H9 (cell line): ENCODE measurements around the gene BCKDHA. TPM values are rescaled to one million over a fixed set of nuclear protein-coding genes. Genes with fewer than 3 reads are reported as not detected.

Experiments used
- DNase-seq: peaks from one replicate; pipeline ENCODE4 v3.0.0-alpha.2; 2017
- H2AFZ ChIP-seq: one replicate; pipeline ENCODE4 v1.6.1; 2013; ENCODE audit warnings: mild to moderate bottlenecking, low read length, control low read depth, moderate library complexity
- H2AK5ac ChIP-seq: 2 replicates; pipeline ENCODE4 v1.6.1; 2013; ENCODE audit warnings: low read length, control low read depth, mixed read lengths; ENCODE audit not compliant: insufficient read length
- H2BK120ac ChIP-seq: one replicate; pipeline ENCODE4 v1.6.1; 2013; ENCODE audit warnings: low read depth, mild to moderate bottlenecking, low read length, control low read depth, inconsistent platforms; ENCODE audit not compliant: poor library complexity, severe bottlenecking
- H2BK12ac ChIP-seq: 2 replicates; pipeline ENCODE4 v1.6.1; 2013; ENCODE audit warnings: low read length, control low read depth, mixed read lengths, low read depth; ENCODE audit not compliant: insufficient read length
- H2BK15ac ChIP-seq: 2 replicates; pipeline ENCODE4 v1.6.1; 2013; ENCODE audit warnings: low read depth, low read length, control low read depth
- H2BK20ac ChIP-seq: one replicate; pipeline ENCODE4 v1.6.1; 2013; ENCODE audit warnings: low read depth, mild to moderate bottlenecking, low read length, control low read depth, inconsistent platforms; ENCODE audit not compliant: poor library complexity, severe bottlenecking
- H2BK5ac ChIP-seq: 2 replicates; pipeline ENCODE4 v1.6.1; 2013; ENCODE audit warnings: low read length, control low read depth, mixed read lengths; ENCODE audit not compliant: insufficient read length
- H3K14ac ChIP-seq: 2 replicates; pipeline ENCODE4 v1.6.1; 2013; ENCODE audit warnings: low read length, control low read depth; ENCODE audit not compliant: insufficient read depth
- H3K18ac ChIP-seq: 2 replicates; pipeline ENCODE4 v1.6.1; 2013; ENCODE audit warnings: low read depth, mild to moderate bottlenecking, mixed read lengths, low read length, control low read depth; ENCODE audit not compliant: insufficient read length
- H3K23ac ChIP-seq: 2 replicates; pipeline ENCODE4 v1.6.1; 2013; ENCODE audit warnings: low read length, control low read depth, mixed read lengths, low read depth; ENCODE audit not compliant: insufficient read length
- H3K23me2 ChIP-seq: 2 replicates; pipeline ENCODE4 v1.6.1; 2013; ENCODE audit warnings: low read depth, mild to moderate bottlenecking, mixed read lengths, low read length, control low read depth; ENCODE audit not compliant: insufficient read length, poor library complexity, severe bottlenecking
- H3K27ac ChIP-seq: 2 replicates; pipeline ENCODE4 v1.5.1; 2013; ENCODE audit warnings: low read length, control low read depth, mixed read lengths, low read depth; ENCODE audit not compliant: insufficient read length
- H3K27me3 ChIP-seq: 2 replicates; pipeline ENCODE4 v1.6.1; 2013; ENCODE audit warnings: low read length, control low read depth, inconsistent platforms; ENCODE audit not compliant: insufficient read depth
- H3K4ac ChIP-seq: 2 replicates; pipeline ENCODE4 v1.6.1; 2013; ENCODE audit warnings: low read depth, mild to moderate bottlenecking, control low read depth, inconsistent platforms, low read length, moderate library complexity
- H3K4me1 ChIP-seq: 2 replicates; pipeline ENCODE4 v1.6.1; 2013; ENCODE audit warnings: low read length, control low read depth, inconsistent platforms; ENCODE audit not compliant: insufficient read depth
- H3K4me2 ChIP-seq: 2 replicates; pipeline ENCODE4 v1.6.1; 2013; ENCODE audit warnings: low read length, control low read depth, mixed read lengths; ENCODE audit not compliant: insufficient read length, insufficient read depth
- H3K56ac ChIP-seq: 2 replicates; pipeline ENCODE4 v1.6.1; 2013; ENCODE audit warnings: low read depth, mild to moderate bottlenecking, mixed read lengths, low read length, control low read depth; ENCODE audit not compliant: insufficient read length
- H3K79me1 ChIP-seq: 2 replicates; pipeline ENCODE4 v1.6.1; 2013; ENCODE audit warnings: low read depth, mild to moderate bottlenecking, moderate library complexity, low read length, control low read depth, inconsistent platforms; ENCODE audit not compliant: insufficient read depth, poor library complexity, severe bottlenecking
- H3K79me2 ChIP-seq: 2 replicates; pipeline ENCODE4 v1.6.1; 2013; ENCODE audit warnings: low read length, control low read depth, inconsistent platforms; ENCODE audit not compliant: insufficient read depth
- H3K9ac ChIP-seq: 2 replicates; pipeline ENCODE4 v1.6.1; 2013; ENCODE audit warnings: low read length, control low read depth, mixed read lengths; ENCODE audit not compliant: insufficient read length; ENCODE audit errors: extremely low read depth
- H3K9me3 ChIP-seq: one replicate; pipeline ENCODE4 v1.6.1; 2013; ENCODE audit warnings: low read depth, low read length, inconsistent platforms; ENCODE audit not compliant: control insufficient read depth
- H3T11ph ChIP-seq: one replicate; pipeline ENCODE4 v1.6.1; 2013; ENCODE audit warnings: mild to moderate bottlenecking, low read length, control low read depth, inconsistent platforms
- H4K20me1 ChIP-seq: one replicate; pipeline ENCODE4 v1.6.1; 2013; ENCODE audit not compliant: control insufficient read depth, insufficient read length, insufficient read depth
- H4K5ac ChIP-seq: 2 replicates; pipeline ENCODE4 v1.6.1; 2013; ENCODE audit warnings: low read depth, mild to moderate bottlenecking, mixed read lengths, low read length, control low read depth; ENCODE audit not compliant: insufficient read length
- H4K8ac ChIP-seq: replicated peaks from 2 replicates; pipeline ENCODE4 v1.6.1; 2013; ENCODE audit warnings: low read length, control low read depth, mixed read lengths, low read depth; ENCODE audit not compliant: insufficient read length
- H4K91ac ChIP-seq: 2 replicates; pipeline ENCODE4 v1.6.1; 2013; ENCODE audit warnings: low read depth, mild to moderate bottlenecking, moderate library complexity, mixed read lengths, low read length, control low read depth; ENCODE audit not compliant: insufficient read length
- H3K27ac Mint-ChIP-seq, 3 experiments: 2 replicates in 2 of 3; 3 replicates in 1 of 3; pipeline ENCODE4 v1.8.0; 2020 to 2021; ENCODE audit warnings: mixed read lengths in 3 of 3, mild to moderate bottlenecking in 1 of 3, moderate library complexity in 1 of 3
- H3K27me3 Mint-ChIP-seq: 2 replicates; pipeline ENCODE4 v1.8.0; 2021; ENCODE audit warnings: low read depth, mild to moderate bottlenecking, moderate library complexity, mixed read lengths
- H3K36me3 Mint-ChIP-seq, 3 experiments: 2 replicates in 2 of 3; 3 replicates in 1 of 3; pipeline ENCODE4 v1.8.0; 2020 to 2021; ENCODE audit warnings: low read depth in 3 of 3, mixed read lengths in 3 of 3; ENCODE audit not compliant: insufficient read depth in 1 of 3
- H3K4me1 Mint-ChIP-seq, 2 experiments: 2 replicates each; pipeline ENCODE4 v1.8.0; 2020; ENCODE audit warnings: mixed read lengths in 2 of 2
- H3K4me3 Mint-ChIP-seq, 2 experiments: 2 replicates in 1 of 2; 3 replicates in 1 of 2; pipeline ENCODE4 v1.8.0; 2020 to 2021; ENCODE audit warnings: mild to moderate bottlenecking in 2 of 2, mixed read lengths in 2 of 2, moderate library complexity in 1 of 2
- H3K9me3 Mint-ChIP-seq, 2 experiments: 2 replicates in 1 of 2; 3 replicates in 1 of 2; pipeline ENCODE4 v1.8.0; 2020; ENCODE audit warnings: mild to moderate bottlenecking in 2 of 2, mixed read lengths in 2 of 2, moderate library complexity in 1 of 2
- WGBS: extraction: QIAGEN DNeasy Blood & Tissue Kit; methylation state at CpG from one replicate; pipeline ENCODE4 v1.1.7; 2013; ENCODE audit warnings: missing lambda C conversion rate, low lambda C conversion rate, mixed read lengths; ENCODE audit not compliant: insufficient read length; ENCODE audit errors: extremely low coverage; 5-methylcytosine and 5-hydroxymethylcytosine counted together
- total RNA-seq: library from RNA; stranded (reverse); gene quantifications from 2 replicates; pipeline ENCODE4 v1.2.1, GENCODE V29; 2021
- TF ChIP-seq, protein P1 (sequence below): fragments of 200-600 bp; sonication (generic); conservative IDR thresholded peaks from 3 replicates; pipeline ENCODE4 v1.8.0; 2021; ENCODE audit warnings: antibody characterized with exemption, mild to moderate bottlenecking

Gene BCKDHA
- total RNA-seq, 1 experiment from 2014 or later = 21.1 TPM

- Histone ChIP-seq H3K14ac (peak within 1 kb of the TSS; percentile 55; the same call in 1 of the 2 replicates), H4K20me1 (no peaks in the 10 kb centered on the region), H3K18ac (no peak within 1 kb of the TSS), H3K56ac (no peak within 1 kb of the TSS), H3K27ac (no peak within 1 kb of the TSS), H4K5ac (no peak within 1 kb of the TSS), H2AFZ (no peak within 1 kb of the TSS), H2BK15ac (no peak within 1 kb of the TSS), H3K79me2 (no peaks in the 10 kb centered on the region), H3K9ac (no peak within 1 kb of the TSS), H3K23ac (no peak within 1 kb of the TSS), H3K4me2 (peak within 1 kb of the TSS; percentile 63), H3T11ph (no peak within 1 kb of the TSS), H4K8ac (no peak within 1 kb of the TSS), H3K27me3 (peaks cover 10% of the 10 kb centered on the region; the same call in 1 of the 2 replicates), H3K9me3 (no peaks in the 10 kb centered on the region), H2BK120ac (no peak within 1 kb of the TSS), H3K4me1 (no peaks in the 10 kb centered on the region; the same call in 1 of the 2 replicates), H3K23me2 (peaks cover 26% of the 10 kb centered on the region), H2BK5ac (no peak within 1 kb of the TSS), H4K91ac (no peak within 1 kb of the TSS), H3K79me1 (no peaks in the 10 kb centered on the region), H3K4ac (no peak within 1 kb of the TSS), H2BK12ac (no peak within 1 kb of the TSS), H2BK20ac (no peak within 1 kb of the TSS), H2AK5ac (no peak within 1 kb of the TSS)
- Mint-ChIP-seq H3K4me3 (peak within 1 kb of the TSS; percentile 75 to 93), H3K9me3 (no peaks in the 10 kb centered on the region; a peak in 1 of 5 replicates), H3K36me3 (peaks cover 0 to 13% (median 2%) of the 10 kb centered on the region in 3 experiments; a peak in 4 of 7 replicates), H3K27me3 (peaks cover 44% of the 10 kb centered on the region), H3K27ac (no peak within 1 kb of the TSS; a peak in 2 of 7 replicates), H3K4me1 (peaks cover 21 to 22% of the 10 kb centered on the region in 2 experiments)
- TF ChIP-seq, protein P1, sequence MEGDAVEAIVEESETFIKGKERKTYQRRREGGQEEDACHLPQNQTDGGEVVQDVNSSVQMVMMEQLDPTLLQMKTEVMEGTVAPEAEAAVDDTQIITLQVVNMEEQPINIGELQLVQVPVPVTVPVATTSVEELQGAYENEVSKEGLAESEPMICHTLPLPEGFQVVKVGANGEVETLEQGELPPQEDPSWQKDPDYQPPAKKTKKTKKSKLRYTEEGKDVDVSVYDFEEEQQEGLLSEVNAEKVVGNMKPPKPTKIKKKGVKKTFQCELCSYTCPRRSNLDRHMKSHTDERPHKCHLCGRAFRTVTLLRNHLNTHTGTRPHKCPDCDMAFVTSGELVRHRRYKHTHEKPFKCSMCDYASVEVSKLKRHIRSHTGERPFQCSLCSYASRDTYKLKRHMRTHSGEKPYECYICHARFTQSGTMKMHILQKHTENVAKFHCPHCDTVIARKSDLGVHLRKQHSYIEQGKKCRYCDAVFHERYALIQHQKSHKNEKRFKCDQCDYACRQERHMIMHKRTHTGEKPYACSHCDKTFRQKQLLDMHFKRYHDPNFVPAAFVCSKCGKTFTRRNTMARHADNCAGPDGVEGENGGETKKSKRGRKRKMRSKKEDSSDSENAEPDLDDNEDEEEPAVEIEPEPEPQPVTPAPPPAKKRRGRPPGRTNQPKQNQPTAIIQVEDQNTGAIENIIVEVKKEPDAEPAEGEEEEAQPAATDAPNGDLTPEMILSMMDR = peak; percentile 93
- WGBS = no CpG with 5 or more reads among the region's 78 CpGs
- peak; percentile 75 for DNase-seq
Measured at GRCh38 chr19:41353466-41354342, 43.9 kb upstream of the BCKDHA start, which contains the start of gene TGFB1. Gene TGFB1, minus strand, starts transcription at chr19:41353922. Its CDS starts 878 bp downstream, at chr19:41353044.
